Subcutaneous abdominal adipose tissue (tissue), 5 donors: ENCODE data around the gene CCNL1.
A peak's percentile ranks its signal among the peaks of the same experiment; 100 is the strongest.

Experiments
- H3K27ac ChIP-seq: one replicate; pipeline ENCODE4 v1.7.0; 2013; ENCODE audit warnings: low read depth, mild to moderate bottlenecking, inconsistent platforms, low read length, moderate library complexity
- H3K27me3 ChIP-seq, 5 donors: one replicate each; pipeline ENCODE4 v1.7.0; 2013; ENCODE audit warnings: low read length in 5 of 5, inconsistent platforms in 1 of 5; ENCODE audit not compliant: control insufficient read depth in 5 of 5, insufficient read depth in 4 of 5
- H3K36me3 ChIP-seq, 5 donors: one replicate each; pipeline ENCODE4 v1.7.0; 2013; ENCODE audit warnings: low read length in 5 of 5; ENCODE audit not compliant: control insufficient read depth in 5 of 5, insufficient read depth in 5 of 5
- H3K4me1 ChIP-seq, 5 donors: one replicate each; pipeline ENCODE4 v1.7.0; 2013; ENCODE audit warnings: low read length in 5 of 5, mild to moderate bottlenecking in 3 of 5, moderate library complexity in 1 of 5; ENCODE audit not compliant: control insufficient read depth in 5 of 5, insufficient read depth in 5 of 5
- H3K4me3 ChIP-seq, 5 donors: one replicate each; pipeline ENCODE4 v1.7.0; 2013; ENCODE audit warnings: low read length in 5 of 5, low read depth in 1 of 5
- H3K9ac ChIP-seq, 5 donors: one replicate each; pipeline ENCODE4 v1.7.0; 2013; ENCODE audit warnings: low read length in 5 of 5, mild to moderate bottlenecking in 4 of 5, moderate library complexity in 3 of 5
- H3K9me3 ChIP-seq, 5 donors: one replicate each; pipeline ENCODE4 v1.7.0; 2013; ENCODE audit warnings: low read length in 5 of 5; ENCODE audit not compliant: control insufficient read depth in 5 of 5
- donor health status: healthy.
- donor health status: healthy.
- donor health status: healthy.
- donor health status: healthy.
- donor health status: healthy.

Gene CCNL1

DNA sequence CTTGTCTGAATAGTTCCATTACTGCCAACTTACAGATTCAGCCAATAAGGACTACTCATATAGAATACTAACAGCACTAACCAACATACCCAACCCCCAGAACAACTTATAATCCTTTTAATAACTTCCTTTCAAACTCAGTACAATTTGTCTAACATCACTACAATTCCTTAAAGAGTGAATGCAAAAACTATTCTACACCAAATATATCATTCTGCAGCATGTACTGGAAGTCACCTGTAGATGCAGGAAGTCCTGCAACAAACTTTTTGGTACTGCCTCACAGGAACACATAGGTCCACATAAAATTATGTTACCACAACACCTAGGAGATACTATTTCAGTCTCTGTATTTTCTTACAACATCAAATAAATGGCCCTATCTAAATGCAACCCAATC lies 2.1 kb downstream of the CCNL1 start:
- H3K9ac ChIP-seq, result peak overlapping the region in 4 of 5 donors; percentile 99 to 100 (median 100)
- H3K4me3 ChIP-seq, result peak overlapping the region; percentile 91 to 99 (median 99)
- peak overlapping the region; percentile 100 for H3K27ac ChIP-seq
- H3K36me3 ChIP-seq, result peaks cover 48 to 60% (median 51%) of the 10 kb centered on the region in 5 donors
- H3K27me3 ChIP-seq, result no peaks in the 10 kb centered on the region
- H3K9me3 ChIP-seq, result no peaks in the 10 kb centered on the region
- peaks cover 5 to 63% (median 62%) of the 10 kb centered on the region in 5 donors for H3K4me1 ChIP-seq

DNA sequence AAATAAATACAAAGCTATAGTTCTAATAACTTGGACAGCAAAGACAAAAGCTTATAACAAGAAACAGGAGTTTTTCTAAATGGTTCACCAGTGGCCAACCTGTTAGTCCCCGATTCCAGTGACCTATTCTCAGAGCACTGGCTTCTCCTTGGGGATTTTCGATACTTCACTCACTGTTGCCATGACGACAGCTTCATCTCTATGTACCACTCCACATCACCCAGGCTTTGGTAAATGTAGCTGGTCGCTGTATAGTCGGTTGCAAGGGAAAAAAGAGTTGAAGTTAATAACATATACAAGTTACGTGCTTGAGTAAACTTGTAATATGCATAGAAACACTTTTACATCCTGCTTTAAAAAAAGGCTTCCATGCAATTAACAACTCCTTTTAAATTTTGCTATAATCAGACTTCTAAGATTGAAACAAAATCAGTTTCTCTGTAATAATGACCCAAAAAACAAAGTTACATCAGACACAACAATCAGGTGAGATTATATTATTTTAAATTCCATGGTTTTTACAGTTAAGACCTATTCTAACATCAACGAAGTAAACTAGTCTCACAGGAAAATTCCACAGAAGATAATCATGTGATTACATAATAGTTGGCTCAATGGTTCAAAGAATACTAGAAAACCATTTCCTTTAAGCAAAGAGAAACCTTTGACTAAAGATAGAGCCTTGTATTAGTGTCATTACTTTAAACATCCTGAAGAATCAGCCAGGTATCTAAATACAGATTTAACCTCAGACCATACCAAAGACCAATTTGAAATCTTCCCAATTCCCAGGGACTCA lies 2.9 kb downstream of the CCNL1 start:
- Histone ChIP-seq H3K27ac (peak overlapping the region; percentile 100), H3K4me3 (peak overlapping the region; percentile 91 to 99 (median 99)), H3K4me1 (peaks cover 5 to 63% (median 62%) of the 10 kb centered on the region in 5 donors), H3K9me3 (no peaks in the 10 kb centered on the region), H3K36me3 (peaks cover 54 to 68% (median 59%) of the 10 kb centered on the region in 5 donors), H3K9ac (peak overlapping the region in 3 of 5 donors; percentile 100), H3K27me3 (no peaks in the 10 kb centered on the region)

DNA sequence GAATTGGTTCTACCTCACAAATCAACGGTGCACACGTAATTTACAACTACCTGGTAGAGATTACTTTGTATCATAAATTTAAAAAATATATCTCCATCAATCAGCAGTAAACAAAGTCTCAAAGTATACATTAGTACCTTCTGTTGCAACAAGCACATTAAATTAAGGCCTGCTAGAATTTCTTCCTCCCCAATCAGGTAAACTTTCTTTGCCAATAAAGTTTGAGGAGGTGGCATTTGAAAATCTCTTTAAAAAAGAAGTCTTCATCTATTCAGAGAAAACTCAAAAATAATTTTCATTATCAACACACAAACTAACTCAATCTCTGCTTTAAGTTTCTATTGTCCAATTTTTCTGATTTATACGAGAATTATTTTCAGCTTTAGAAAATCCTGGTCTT lies 4.4 kb downstream of the CCNL1 start:
- Histone ChIP-seq H3K36me3 (peaks cover 68 to 83% (median 73%) of the 10 kb centered on the region in 5 donors), H3K27ac (peak overlapping the region; percentile 100), H3K9me3 (no peaks in the 10 kb centered on the region), H3K4me1 (peaks cover 4 to 55% (median 51%) of the 10 kb centered on the region in 5 donors), H3K4me3 (peak overlapping the region in 4 of 5 donors; percentile 21 to 99 (median 95)), H3K27me3 (no peaks in the 10 kb centered on the region), H3K9ac (peak overlapping the region in 3 of 5 donors; percentile 31 to 100 (median 53))

GRCh38 chr3:157154563-157155330 lies 5.2 kb downstream of the CCNL1 start:
- peak overlapping the region in 4 of 5 donors; percentile 31 to 100 (median 53) for H3K9ac ChIP-seq
- no peaks in the 10 kb centered on the region for H3K9me3 ChIP-seq
- no peaks in the 10 kb centered on the region for H3K27me3 ChIP-seq
- H3K27ac ChIP-seq, result peak overlapping the region; percentile 100
- H3K4me3 ChIP-seq, result peak overlapping the region; percentile 21 to 99 (median 50)
- peaks cover 3 to 53% (median 50%) of the 10 kb centered on the region in 5 donors for H3K4me1 ChIP-seq
- H3K36me3 ChIP-seq, result peaks cover 76 to 91% (median 82%) of the 10 kb centered on the region in 5 donors

DNA sequence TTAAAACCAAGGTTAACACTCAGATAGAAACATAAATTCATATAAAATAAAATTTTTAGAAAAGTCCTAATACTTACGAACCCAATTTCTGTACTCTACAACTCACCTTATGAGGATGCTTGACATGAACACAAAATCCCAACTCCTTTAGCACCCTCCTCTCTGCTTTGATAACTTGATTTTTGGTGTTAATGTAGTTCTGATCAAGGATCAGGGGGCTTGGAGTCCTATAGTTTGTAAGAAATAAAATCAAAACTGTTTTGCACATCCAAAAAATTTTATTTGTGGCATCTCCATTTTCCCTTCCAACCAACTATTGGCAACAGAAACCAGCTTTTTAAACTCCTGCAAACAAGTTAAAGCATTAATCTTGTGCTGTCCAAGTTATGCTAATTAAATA lies 7.0 kb downstream of the CCNL1 start:
- H3K4me1 ChIP-seq, result peaks cover 3 to 45% (median 41%) of the 10 kb centered on the region in 5 donors
- no peak overlapping the region for H3K4me3 ChIP-seq
- no peak overlapping the region for H3K27ac ChIP-seq
- H3K9me3 ChIP-seq, result no peaks in the 10 kb centered on the region
- H3K9ac ChIP-seq, result no peak overlapping the region
- peaks cover 86 to 98% (median 91%) of the 10 kb centered on the region in 5 donors for H3K36me3 ChIP-seq
- no peaks in the 10 kb centered on the region for H3K27me3 ChIP-seq

DNA sequence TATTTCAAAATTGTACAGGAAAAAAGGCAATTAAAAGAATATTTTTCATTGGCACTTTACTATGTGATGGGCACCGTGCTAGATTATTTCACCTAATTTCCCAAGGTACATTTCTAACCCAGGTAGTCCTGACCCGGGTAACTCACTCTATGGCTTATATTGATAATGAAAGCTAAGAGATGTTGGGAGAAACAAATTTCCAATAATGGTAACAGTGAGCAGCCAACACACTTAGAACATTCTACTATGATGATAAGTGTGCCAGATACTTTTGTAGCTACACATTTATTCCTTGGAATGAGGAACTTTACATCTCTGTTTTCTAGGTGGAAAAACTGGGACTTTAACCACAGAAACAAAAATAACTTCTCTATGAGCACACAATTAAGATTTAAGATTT lies 7.5 kb downstream of the CCNL1 start:
- Histone ChIP-seq H3K27ac (no peak overlapping the region), H3K9me3 (no peaks in the 10 kb centered on the region), H3K9ac (peak overlapping the region in 1 of 5 donors; percentile 32), H3K27me3 (no peaks in the 10 kb centered on the region), H3K36me3 (peaks cover 86 to 98% (median 92%) of the 10 kb centered on the region in 5 donors), H3K4me3 (no peak overlapping the region), H3K4me1 (peaks cover 0 to 40% (median 36%) of the 10 kb centered on the region in 5 donors)

- Histone ChIP-seq H3K9ac (no peak overlapping the region), H3K4me3 (no peak overlapping the region), H3K27ac (no peak overlapping the region), H3K27me3 (no peaks in the 10 kb centered on the region), H3K4me1 (peaks cover 0 to 32% (median 28%) of the 10 kb centered on the region in 5 donors), H3K36me3 (peaks cover 87 to 98% (median 92%) of the 10 kb centered on the region in 5 donors), H3K9me3 (no peaks in the 10 kb centered on the region)
These were observed 8.3 kb downstream of the CCNL1 start for GRCh38 chr3:157151627-157152026.

DNA sequence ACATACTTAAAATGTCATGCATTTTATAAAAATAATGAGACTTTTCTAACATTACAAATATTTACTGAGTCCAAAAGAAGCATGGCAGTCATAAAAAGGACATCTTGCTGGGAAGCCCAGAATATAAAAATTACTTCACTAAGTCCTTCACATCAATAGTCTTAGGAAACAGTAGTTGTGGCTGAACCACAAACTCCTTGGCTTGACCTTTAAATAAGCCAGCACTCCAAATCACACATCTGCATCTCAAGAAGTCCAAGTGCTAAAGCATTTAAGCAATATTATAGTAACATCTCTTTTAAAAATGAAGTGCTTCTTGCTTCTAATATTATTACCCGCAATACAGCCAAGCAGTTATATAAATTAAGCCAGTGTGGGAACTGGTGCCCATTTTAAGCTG lies 8.8 kb downstream of the CCNL1 start:
- Histone ChIP-seq H3K9me3 (no peaks in the 10 kb centered on the region), H3K4me1 (peaks cover 0 to 27% (median 24%) of the 10 kb centered on the region in 5 donors), H3K27ac (no peak overlapping the region), H3K4me3 (no peak overlapping the region), H3K9ac (no peak overlapping the region), H3K36me3 (peaks cover 87 to 98% (median 92%) of the 10 kb centered on the region in 5 donors), H3K27me3 (no peaks in the 10 kb centered on the region)

DNA sequence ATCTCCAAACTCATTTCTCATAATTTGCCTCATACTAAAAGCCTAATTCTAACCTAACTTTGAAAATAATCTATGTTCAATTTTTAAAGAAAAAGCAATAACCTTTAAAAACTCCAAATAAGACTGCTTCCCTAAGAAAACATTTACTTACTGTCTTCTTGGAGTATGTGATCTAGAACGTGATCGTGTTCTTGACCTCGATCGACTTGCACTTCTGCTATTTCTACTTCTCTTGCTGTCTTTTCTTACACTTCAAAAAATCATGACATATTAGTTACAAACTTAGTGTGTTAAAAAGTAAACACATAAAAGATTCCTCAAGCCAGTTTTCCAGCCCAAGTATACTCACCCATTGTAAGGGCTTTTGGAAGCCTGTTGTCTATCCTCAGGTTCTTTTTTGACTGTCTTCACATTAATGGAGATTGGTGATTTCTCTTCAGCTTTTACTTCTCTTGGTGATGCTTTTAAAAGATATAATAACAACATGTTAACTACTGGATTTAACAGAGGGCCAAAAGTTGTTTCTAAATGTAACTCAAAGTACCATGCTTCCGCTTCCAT lies 10.7 kb downstream of the CCNL1 start:
- H3K27me3 ChIP-seq, result no peaks in the 10 kb centered on the region
- peaks cover 0 to 8% (median 5%) of the 10 kb centered on the region in 5 donors for H3K4me1 ChIP-seq
- H3K9ac ChIP-seq, result no peak overlapping the region
- H3K9me3 ChIP-seq, result no peaks in the 10 kb centered on the region
- peaks cover 88 to 97% (median 93%) of the 10 kb centered on the region in 5 donors for H3K36me3 ChIP-seq
- H3K4me3 ChIP-seq, result no peak overlapping the region
- H3K27ac ChIP-seq, result no peak overlapping the region
